GM19328 (cell line): Measurements from ENCODE around the gene ZCCHC24.

Experiments
- ATAC-seq: cut with Tn5 transposase; IDR thresholded peaks from one replicate; pipeline ENCODE4 v1.9.1; 2021; ENCODE audit warnings: mild to moderate bottlenecking, moderate library complexity; ENCODE audit not compliant: unreplicated experiment

ZCCHC24 gene

GRCh38 chr10:79401015-79401921 lies 44.2 kb downstream of the ZCCHC24 start:
- no peak for ATAC-seq

GRCh38 chr10:79400146-79401004 lies 45.0 kb downstream of the ZCCHC24 start:
- ATAC-seq, result no peak

- no peak for ATAC-seq
These were observed 46.1 kb downstream of the ZCCHC24 start for GRCh38 chr10:79399223-79399831.

GRCh38 chr10:79398642-79399041 lies 46.8 kb downstream of the ZCCHC24 start:
- no peak for ATAC-seq

- ATAC-seq, result no peak
These were observed 47.7 kb downstream of the ZCCHC24 start for GRCh38 chr10:79397575-79398303.

GRCh38 chr10:79397051-79397450 lies 48.4 kb downstream of the ZCCHC24 start:
- no peak for ATAC-seq

- no peak for ATAC-seq
These were observed 48.9 kb downstream of the ZCCHC24 start for GRCh38 chr10:79396520-79396919.

- ATAC-seq, result no peak
These were observed 50.8 kb downstream of the ZCCHC24 start for GRCh38 chr10:79394664-79395063.

- ATAC-seq, result no peak
These were observed 51.4 kb downstream of the ZCCHC24 start for GRCh38 chr10:79393924-79394610.

GRCh38 chr10:79393221-79393923 lies 52.1 kb downstream of the ZCCHC24 start:
- no peak for ATAC-seq

- no peak for ATAC-seq
These were observed 52.8 kb downstream of the ZCCHC24 start for GRCh38 chr10:79392506-79393176.

- ATAC-seq, result no peak
These were observed 53.4 kb downstream of the ZCCHC24 start for GRCh38 chr10:79392020-79392398.

GRCh38 chr10:79391231-79392019 lies 54.0 kb downstream of the ZCCHC24 start:
- ATAC-seq, result no peak

- no peak for ATAC-seq
These were observed 54.7 kb downstream of the ZCCHC24 start for GRCh38 chr10:79390551-79391229.

- ATAC-seq, result no peak
These were observed 55.4 kb downstream of the ZCCHC24 start for GRCh38 chr10:79390057-79390456.

GRCh38 chr10:79387974-79388850 lies 57.2 kb downstream of the ZCCHC24 start:
- no peak for ATAC-seq
